GM18526 (cell line): ENCODE results near the gene RNMT.

Experiments used
- POLR2A ChIP-seq: IDR thresholded peaks from 3 replicates; pipeline ENCODE4 v1.6.1; 2011; ENCODE audit not compliant: insufficient read length; ENCODE audit errors: extremely low read depth

RNMT gene

GRCh38 chr18:13801260-13801601, 74.8 kb downstream of the RNMT start:
- no peak for TF ChIP-seq POLR2A

DNA sequence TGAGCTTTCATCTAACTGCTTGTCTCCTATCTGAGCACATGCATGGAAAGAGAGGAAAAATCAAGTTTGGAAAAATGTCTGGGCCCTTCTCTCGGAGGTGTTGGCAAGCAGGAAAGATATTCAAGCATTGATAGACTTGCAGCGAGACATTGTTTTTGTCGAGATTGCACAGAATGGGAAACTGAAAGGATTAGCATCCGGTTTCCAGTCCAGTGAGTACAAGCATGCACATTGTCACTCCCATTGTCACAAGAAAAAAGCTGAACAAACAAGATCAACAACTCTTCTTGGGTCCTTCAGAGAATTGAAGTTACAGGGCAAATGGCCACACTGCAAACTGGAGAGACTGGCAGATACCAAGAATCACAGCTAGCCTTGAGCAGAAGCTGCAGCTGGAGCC, 77.8 kb downstream of the RNMT start:
- TF ChIP-seq POLR2A: no peak

DNA sequence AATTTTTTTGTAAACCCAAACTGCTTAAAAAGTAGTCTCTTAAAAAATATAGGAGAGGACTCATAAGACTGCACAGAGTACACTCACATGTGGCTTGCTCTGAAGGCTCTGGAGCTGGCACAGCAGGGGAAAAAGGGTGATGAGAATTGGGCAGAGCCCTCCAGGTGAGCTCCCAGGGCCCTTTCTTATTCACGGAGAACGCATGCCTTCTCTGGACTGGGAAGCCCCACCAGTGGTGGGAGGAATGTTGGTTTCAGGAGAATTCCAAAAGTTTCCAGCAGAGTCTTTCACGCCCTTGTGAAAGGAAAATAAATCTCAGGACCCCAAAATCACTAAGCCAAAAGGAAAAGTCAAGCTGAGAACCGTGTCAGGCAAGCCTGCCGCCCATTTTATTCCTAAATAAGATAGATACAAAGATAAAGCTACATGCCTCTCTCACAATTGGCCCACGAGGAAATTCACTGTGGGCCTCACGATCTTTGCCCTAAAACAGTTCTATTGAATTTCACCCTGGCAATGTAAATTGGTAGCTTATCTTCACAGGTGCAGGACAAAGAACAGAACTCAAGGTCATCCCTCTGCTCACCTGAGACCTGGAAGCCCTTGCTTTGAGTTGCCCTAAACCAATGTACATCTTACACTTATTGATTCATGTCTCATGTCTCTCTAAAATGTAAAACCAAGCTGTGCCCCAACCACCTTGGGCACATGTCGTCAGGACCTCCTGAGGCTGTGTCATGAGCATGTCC, 82.0 kb downstream of the RNMT start:
- TF ChIP-seq POLR2A: no peak

DNA sequence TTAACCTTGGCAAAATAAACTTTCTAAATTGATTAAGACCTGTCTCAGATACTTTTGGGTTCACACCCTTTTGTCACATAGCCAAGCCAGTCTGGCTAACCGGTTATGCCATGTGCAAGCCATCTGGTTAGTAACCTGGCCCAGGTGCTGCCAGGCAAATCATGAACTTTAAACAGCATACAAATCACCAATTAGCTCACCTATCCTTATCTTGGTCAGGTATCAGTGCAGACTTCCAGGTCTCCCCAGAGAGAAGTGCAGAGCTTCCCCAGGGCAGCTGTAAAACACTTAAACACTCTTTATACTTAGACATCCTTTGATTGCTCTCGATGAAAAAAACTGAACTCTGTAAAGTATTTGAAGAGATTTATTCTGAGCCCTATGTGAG, 82.6 kb downstream of the RNMT start:
- TF ChIP-seq POLR2A: no peak

GRCh38 chr18:13809531-13810255, 83.2 kb downstream of the RNMT start:
- no peak for TF ChIP-seq POLR2A

DNA sequence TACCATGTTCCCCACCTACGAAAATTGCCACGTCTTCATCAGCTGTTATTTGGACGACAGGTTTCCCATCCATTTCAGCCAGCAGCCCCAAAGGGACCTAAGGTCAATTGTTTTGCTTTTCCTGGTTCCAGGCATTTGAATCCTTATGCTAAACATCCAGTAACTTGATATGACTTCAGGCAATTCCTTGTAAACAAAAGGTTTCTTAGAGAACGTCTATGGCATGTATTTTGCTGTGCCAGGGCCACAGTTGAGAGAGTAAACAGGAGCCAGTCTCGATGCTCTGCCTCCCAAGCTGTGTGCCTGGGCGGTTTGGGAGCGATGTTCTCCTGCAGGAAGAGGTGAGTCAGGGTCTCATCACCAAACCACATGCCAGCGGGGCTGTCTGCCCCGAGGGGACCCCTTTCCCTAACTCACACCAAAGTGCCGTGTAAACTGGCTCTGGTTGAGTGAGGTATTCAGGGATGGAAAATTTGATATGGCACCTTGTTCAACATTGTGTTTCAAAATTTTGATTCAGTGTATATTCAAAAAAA, 84.5 kb downstream of the RNMT start:
- TF ChIP-seq POLR2A: no peak

DNA sequence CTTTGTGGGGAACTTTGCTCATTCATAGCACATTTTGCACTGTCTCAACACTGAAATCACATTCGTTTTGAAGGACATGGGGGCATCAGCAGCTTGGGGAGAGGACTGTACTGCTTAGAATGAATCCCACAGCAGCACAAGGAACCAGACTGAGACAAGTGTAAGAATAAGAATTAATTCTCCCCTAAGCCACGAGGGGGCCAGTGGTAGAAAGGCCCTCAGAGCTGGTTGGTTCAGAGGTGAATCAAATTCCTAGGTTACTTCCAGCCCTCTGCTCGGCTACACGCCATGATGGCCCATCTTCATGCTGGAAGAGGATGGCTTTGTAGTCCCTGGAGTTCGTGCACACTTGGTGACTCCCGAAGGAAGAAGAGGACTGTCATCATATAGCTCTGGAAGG, 85.5 kb downstream of the RNMT start:
- TF ChIP-seq POLR2A: no peak

GRCh38 chr18:13813271-13813849, 86.9 kb downstream of the RNMT start:
- TF ChIP-seq POLR2A: no peak
